Astrocyte (in vitro differentiated cells and primary cell): ENCODE data around the gene WBP2NL.

ENCODE experiments used
- CTCF ChIP-seq: IDR thresholded peaks from 2 replicates; pipeline ENCODE4 v1.5.1; 2011; ENCODE audit warnings: low read depth, mild to moderate bottlenecking, inconsistent platforms, low read length, moderate library complexity; ENCODE audit not compliant: insufficient read depth
- EZH2 ChIP-seq: IDR thresholded peaks from 2 replicates; pipeline ENCODE4 v1.6.1; 2012; ENCODE audit warnings: mild to moderate bottlenecking, low read length, inconsistent platforms; ENCODE audit not compliant: insufficient read depth

DNA sequence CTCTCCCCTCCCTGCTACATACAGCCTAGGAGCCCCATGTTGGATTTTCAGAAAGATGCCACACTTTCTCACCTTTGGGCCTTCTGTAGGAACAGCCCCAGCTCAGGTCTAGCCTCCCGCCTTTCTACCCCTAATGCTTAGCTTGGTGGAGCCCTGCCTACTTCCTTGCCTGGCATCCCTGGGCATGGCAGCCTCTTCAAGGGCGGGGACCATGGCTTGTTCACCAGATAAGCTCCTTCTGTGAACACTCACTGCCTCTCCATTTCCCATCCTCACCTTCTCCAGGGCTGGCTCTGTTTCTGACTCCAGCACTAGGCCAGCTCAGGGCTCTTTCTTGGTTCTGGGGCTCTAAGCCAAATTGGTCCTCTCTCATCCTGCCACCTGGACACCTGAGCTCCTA lies 28.0 kb upstream of the WBP2NL start:
- no peak for TF ChIP-seq CTCF
- no peak for TF ChIP-seq EZH2
